Stimulated activated CD8-positive, alpha-beta memory T cell treated with anti-CD3 and anti-CD28 coated beads, Interleukin-15, amount 100 ng/mL, for 4 hours (primary cell): ENCODE data around the gene RNF144B.
"Not testable (repeated sequence)": the region's sequence is repeated elsewhere in the genome, so short reads cannot be mapped to it uniquely, and the experiment has no call there.

Source experiments
- DNase-seq, 2 donors: peaks; one replicate each; pipeline ENCODE4 v3.0.0-alpha.2; 2020; ENCODE audit warnings: low read depth in 2 of 2

The RNF144B gene

DNA sequence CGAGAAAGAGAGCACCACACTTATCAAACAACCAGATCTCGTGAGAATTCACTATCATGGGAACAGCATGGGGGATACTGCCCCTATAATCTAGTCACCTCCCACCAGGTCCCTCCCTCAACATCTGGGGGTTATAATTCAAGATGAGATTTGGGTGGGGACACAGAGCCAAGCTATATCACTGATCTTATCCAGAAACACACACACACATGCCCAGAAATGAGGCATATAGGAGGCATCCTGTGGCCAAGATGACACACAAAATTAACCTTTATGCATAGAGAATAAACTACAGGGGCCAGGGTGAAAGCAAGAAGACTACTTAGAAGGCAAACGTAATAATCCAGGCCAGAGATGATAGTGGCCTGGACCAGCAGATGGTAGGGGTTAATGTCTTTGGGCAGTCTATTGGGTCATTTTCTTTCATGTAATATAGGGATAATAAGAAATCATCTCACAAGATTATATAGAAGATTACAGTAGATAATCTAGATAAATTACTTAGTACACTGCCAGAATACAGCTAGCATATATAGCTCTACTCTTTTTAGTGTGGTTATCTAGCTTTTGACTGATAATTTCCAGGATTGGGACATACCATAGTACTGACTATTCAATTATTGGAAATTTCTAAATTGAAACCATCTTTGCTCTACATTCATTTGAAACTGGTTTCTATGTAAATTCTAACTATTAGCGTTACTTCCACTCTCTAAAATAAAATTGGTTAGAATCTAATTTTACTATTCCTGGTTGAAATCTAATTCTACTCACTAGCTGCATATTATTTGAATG lies 20.0 kb downstream of the RNF144B start:
- DNase-seq, result no peak

DNA sequence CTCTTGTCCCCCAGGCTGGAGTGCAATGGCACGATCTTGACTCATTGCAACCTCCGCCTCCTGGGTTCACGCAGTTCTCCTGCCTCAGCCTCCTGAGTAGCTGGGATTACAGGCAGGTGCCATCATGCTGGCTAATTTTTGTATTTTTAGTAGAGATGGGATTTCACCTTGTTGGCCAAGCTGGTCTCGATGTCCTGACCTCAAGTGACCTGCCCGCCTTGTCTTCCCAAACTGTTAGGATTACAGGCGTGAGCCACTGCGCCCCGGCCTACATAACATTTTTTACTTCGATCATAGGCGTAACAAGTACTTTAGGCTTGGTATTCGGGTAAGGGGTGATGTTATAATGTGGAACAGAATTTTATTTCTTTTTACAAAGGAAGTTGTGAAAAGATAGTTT lies 22.5 kb downstream of the RNF144B start:
- not testable (repeated sequence) for DNase-seq

DNA sequence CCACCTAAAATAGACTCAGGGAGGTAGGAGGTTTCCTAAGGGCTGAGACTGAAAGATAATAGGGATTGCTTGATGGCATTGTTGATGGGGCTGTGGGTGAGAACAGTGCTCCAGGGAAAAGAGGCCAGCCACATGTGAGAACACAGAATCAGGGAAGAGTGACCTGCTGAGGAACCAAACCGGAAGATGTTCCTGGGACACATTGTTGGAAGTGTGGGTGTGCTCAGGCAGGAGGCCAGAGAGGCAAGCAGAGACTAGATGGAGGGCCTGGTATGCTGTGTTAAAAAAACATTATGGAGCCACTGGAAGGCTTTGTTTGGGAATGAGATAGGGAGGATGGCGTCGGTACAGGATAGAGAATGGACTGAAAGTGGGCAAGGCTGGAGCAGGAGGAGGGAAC lies 23.3 kb downstream of the RNF144B start:
- DNase-seq, result no peak

DNA sequence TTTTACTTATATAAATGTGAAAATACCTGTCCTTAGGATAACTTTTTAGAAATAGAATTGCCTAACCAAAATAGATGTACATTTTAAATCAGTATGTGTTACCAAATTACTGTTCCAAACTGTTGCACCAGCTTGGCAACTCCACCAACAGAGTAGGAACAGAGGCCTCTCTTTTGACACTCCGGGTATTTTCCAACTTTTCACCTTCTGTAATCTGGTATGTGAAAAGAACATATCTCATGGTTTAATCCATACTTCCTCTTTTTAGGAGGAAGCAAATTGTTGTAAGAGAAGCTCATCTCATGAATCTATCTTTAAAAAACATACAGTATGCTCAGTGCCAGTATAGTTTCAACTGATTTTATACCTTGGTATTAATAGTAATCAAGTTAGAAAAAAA lies 24.9 kb downstream of the RNF144B start:
- DNase-seq, result no peak

DNA sequence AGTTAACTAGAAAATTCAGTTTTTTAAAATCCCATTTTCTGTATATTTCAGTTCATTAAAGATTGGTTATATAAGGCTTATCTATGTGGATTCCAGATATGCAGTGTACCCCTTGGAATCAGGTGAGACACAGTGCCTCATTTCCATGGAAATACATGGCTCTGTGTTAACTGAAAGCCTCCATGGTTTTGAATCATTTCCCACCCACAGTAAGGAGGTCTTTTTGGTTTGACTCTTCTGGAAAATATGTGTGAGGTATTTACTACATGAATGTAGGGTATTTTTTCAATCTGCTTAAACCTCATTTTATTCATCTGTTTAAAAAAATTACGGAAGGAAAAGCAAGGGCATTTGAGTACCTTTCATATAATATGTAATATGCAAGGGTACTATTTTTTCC lies 25.5 kb downstream of the RNF144B start:
- no peak for DNase-seq

DNA sequence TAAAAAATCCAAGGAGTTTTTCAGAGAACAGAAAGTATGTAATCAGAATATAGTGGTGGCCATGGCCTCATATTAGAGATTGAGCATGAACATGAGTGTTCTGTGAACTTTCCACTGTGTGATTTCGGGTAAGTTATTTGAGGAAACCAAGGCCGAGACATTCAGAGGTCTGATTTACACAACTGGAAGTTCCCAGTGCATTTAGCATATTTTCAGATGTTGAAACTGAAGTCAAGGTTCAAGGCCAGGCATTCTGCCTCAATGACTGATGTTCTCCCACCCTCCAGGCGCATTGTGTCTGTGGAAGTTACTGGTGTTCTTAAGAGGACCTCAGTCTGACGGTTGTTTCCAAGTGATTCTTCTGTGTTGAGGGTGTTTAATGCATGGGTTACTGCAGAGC lies 26.2 kb downstream of the RNF144B start:
- DNase-seq, result no peak

DNA sequence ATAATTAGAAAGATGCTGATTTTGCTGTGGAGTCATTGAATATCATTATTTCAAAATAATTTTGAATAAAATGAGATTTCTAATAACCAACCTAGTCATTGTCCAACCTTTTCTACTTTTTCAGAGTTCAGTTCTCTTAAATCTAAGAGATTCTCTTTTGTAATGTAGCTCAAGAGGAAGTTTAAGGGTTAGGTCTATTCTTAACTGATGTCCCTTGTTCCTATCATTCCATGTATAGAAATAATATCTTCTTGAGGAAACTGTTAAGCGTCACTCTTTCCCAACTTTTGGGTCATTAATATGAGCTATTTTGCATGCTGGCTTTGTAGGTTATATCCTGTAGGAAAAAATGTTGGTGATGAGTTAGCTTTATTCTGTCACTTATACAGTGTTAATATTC lies 27.0 kb downstream of the RNF144B start:
- DNase-seq, result no peak

DNA sequence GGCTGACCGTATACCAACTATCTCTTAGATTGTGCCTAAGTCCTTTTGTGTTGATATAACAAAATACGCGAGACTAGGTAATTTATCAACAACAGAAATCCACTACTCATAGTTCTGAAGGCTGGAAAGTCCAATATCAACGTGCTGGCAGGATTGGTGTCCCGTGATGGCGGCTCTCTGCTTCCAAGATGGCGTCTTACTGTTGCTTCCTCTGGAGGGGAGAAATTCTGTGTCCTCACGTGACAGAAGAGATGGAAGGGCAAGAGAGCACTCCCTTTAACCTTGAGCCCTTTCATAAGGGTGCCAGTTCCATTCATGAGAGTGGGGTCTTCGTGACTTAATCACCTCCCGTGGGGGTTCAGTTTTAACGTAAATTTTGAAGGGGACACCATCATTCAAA lies 28.1 kb downstream of the RNF144B start:
- DNase-seq, result no peak

DNA sequence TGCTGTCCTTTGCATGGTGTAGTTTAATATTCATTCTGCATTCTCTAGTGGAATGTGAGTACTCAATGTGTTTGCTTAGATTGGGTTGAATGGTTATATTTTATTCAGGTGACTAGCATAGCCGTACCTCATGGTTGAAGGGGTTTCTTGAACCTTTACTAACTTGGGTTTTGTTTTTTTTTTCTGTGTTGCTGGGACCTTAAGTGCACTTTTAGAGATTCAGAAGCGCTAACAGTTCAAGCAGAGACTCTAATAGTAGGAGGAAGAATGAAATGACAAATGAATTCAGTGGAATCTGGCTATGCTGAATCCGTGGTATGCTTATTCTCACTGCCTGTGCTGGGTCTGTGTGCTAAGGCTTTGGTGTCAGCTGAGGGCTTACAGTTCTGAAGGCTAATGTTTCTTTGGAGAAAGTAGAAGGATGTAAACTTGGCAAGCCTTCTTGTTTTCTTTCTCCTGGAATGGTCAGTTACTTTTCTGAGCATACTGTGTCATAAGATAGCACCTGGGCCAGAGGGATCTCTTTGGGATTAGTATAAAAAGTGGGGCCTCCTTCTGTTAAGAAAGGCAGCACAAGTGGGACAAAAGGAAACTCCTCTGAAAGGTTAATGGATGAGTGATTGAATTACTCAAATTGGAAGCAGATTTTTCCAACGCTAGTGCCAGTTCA lies 28.7 kb downstream of the RNF144B start:
- DNase-seq, result no peak

DNA sequence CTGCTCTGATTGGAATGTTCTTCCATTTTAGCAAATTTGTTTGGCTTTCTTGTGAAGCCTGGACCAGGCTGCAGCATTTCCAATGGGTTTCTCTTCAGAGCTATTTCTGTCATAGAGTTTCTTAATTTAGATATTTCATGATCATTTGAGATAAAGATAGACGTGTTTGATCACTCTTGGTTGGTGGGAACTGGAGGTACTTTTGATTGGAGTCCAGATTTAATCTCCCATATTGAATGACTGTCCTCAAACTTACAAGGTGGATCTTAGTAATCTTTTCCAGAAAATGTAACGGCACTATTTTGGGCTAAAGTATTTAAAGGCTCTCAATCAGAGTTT lies 29.2 kb downstream of the RNF144B start:
- DNase-seq, result no peak

DNA sequence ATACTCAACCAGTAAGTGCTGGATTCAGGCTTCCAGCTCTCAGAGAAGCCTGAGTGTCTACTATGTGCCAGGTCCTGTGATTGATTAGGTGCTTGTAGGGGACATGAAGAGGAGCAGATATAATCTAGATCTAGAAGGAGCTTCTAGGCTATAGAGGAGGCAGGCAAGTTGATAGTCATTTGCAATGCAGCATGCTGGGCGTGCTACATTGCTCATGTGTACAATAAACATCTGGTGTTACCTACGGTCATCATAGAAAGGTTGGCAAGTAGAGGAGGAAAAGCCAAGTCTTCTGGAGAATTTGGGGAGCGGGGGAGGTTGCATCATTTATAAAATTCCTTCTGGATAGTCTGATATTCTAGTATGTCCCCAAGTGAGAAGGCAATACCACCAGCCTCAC lies 33.2 kb downstream of the RNF144B start:
- no peak for DNase-seq

DNA sequence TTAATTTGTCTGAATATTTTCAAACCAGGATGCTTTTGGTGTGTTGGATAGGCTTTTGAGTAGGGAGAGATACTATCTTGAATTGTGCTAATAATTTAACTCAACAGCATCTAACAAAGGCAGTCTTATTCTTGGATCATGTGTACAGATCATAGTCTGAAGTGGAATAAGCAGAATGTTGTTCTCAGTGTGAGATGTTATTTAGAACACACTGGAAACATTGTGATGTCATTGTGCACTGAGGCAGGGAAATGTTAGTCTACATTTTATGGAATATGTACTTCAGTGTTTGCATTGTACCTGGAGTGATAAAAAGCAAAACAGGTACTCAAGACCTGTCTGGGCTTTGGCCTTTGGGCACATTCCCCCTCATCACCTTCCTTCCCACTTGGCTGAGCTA lies 35.0 kb downstream of the RNF144B start:
- no peak for DNase-seq

DNA sequence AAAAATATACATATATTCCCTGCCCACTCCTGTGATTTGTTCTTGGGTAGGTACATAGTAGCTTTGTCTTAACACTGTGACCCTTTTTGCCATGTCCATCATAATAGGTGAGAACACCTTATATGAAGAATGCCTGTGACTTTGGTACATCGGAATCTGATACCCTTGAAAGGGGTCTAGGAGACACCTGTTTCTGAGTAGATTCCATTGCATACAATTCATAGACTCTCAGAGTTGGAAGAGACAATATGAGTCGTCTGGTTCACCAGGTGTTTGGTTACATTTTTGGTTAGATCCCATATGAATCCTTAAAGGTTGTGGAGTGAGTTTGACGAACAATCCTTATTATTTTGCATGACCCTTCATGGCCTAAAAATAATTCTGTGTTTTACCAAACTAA lies 36.3 kb downstream of the RNF144B start:
- no peak for DNase-seq

DNA sequence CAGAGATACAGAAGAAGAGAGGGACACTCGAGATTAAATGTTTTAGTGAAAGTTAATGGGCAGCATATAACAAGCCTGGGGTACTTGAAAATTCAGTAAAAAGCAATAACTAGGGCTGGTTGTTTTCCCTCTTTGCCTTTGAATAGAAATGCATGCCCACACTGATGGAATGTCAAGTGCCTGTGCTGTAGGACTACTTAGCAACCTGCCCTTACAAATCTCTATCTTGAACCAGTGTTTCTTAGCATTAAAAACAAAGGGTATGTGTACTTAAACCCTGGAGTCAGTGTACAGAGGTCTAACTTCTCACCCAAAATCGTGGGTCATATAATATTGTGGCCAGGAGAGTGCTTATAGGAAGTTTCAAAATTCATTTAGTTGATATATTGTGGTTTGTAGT lies 37.1 kb downstream of the RNF144B start:
- DNase-seq, result no peak

DNA sequence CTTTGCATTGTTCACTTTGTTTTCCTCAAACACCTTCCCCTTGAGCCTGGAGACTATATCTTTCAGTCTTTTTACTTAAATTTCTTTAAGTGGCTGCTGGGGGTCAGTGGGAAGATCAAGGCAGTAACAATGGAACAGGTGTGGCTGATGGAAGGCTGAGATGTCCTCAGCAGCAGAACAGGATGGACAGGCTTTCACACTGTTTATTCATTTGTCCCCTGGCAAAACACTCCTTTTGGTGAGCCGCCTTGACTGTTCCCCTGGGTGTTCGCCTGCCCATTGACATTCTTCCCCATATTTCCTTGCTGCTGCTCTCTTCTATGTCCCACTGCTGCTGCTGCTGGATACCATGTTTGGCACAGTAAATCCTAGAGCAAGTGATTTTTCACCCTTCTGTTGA lies 38.1 kb downstream of the RNF144B start:
- no peak for DNase-seq

DNA sequence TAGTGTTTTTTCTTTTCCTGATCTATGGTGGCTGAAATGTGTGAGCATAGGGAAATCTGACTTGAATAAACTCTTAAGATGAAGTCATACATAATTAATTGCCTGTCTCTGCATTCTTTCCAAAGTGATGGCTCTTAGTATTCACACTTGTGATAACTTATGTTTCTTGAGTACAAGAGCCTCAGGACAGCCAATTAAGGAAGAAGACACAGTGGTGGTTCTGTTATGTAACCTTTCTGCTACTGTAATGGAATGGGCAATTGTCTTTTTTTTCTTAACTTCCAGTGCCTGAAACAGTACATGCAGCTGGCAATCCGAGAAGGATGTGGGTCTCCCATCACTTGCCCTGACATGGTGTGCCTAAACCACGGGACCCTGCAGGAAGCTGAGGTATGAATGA lies 40.1 kb downstream of the RNF144B start:
- DNase-seq, result no peak

DNA sequence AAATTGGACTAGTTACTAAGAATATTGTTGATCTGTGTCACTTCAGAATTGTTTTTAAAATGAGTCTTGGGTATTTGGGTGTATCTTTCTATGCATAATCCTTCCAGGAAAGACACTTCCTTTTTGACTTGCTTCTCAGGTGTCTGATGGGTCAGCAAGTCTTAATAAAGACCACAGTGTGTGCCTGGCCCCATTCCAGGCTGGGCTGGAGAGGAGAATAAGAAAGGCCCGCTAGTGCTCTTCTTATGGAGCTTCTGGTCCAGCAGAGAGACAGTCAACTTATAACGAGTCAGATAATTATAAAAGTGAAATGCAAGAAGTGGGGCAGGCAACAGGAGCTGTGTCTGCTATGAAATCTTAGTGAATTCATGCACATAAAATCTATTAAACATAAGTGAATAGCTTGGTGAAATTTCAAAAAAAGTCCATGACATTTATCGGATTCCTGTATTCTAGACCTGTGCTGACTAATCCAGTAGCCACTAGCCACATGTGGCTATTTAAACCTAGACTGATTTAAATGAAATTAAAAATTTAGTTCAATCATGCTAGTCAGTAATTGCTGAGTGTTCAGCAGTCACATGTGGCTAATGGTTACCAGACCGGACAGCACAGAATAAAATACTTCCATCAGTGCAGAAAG lies 42.6 kb downstream of the RNF144B start:
- DNase-seq, result no peak

DNA sequence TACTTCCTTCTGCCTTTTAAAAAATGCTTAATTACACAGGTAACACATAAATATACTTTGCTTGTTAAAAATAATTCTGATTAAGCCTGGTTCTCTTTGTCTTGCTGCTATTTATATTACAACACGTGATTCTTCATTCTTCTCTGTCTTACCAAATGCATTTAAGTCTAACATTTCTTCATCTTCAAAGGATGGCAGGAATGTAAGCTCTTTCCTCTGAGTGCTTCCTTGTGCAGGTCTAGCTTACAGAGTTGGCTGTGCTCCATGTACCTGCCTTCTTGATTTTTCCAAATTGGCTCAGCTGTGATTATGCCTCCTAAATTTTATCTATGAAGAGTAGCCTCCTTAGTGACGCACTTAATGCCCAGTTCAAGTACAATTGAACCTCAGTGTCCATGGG lies 44.4 kb downstream of the RNF144B start:
- no peak for DNase-seq

DNA sequence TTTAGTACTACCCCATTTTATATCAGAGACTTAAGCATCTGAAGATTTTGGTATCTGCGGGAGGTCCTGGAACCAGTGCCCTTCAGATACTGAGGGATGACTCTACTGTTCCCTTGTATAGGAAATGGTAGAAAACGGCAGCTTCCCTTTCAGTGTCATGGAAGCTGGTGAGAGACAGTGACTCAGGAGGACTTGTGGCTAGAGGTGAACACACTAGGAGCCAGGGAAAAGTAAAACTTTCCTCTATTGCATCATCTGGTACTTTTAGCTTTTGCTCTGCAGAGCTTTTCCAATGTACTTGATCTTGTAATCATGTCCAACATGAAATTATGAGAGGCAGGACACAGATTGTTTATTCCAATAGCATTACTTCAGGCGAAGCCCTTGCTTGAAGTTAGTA lies 45.0 kb downstream of the RNF144B start:
- no peak for DNase-seq

DNA sequence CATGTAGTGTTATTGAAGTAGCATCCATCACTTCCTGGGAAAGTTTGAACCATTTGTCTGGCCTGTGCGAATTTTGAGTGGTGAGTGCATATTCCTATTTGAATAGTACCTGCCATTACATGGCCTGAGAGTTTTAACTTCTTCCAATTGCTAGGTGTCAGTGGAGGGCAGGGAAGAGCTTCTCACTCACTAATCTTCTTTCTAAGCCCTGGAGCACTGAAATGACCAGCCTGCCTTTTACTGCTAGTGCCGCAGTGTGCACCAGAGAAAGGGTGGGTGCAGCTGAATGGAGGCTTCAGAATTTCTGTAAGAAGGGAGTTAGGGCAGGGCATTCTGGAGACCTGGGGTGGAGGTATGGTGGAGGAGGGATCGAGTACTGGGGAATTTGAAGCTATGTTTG lies 45.5 kb downstream of the RNF144B start:
- DNase-seq, result no peak

DNA sequence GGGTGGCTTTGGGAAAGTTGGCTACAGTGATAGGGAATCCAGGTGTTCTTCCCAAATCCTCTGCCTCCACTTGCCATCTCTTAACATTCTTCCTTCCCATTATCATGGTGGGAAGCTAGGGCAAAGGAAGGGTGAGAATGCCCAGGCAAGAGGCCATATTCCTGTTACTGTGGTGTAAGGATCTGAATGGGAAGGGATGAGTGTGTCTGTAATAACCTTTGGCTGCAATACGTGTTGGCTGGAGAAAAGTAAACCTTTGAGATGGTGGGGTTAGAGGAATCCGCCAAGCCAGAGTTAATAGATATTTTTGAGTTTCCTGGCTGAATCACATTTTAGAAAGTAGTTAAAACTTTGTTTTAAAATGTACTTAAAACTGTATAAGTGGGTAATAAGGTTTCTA lies 45.9 kb downstream of the RNF144B start:
- DNase-seq, result no peak

DNA sequence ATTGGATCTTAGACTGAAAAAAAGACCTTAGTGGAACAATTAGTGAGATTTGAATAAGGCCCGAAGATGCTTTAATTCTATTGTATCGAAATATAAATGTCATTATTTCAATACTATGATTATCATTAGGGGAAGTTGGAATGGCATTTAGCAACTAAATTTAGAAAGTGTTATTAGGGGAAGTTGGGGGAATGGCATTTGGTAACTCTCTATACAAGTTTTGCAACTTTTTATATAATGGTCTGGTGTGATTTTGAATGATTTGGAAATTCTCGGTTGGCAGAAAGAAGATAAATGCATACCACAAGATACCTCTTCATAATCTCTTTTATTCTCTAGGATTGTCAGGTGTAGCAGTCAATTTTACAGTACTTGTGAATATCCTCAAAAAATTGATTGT lies 49.2 kb downstream of the RNF144B start:
- DNase-seq, result no peak

DNA sequence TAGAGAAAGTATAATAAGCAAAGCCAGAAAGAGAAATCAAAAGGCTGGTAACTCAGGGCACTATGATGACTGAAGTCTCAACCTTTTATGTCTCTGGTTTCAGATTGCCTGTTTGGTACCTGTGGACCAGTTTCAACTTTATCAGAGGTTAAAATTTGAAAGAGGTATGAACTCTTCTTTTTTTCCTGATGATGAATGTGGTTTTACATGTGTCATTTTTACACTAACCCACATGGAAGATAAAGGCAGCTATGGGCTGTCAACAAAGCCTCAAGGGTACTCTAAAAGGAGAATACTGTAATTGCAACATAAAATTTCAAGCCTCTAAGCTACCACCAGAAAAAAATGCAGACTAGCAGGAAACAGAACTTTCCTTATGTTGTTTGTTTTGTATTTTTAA lies 52.4 kb downstream of the RNF144B start:
- no peak for DNase-seq
